Measurements from ENCODE around the gene GTPBP1. TPM values are rescaled to one million over a fixed set of nuclear protein-coding genes. Genes with fewer than 3 reads are reported as not detected.

The GTPBP1 gene
- total RNA-seq, 1 donor from 2014 or later: 60.1 TPM

DNA sequence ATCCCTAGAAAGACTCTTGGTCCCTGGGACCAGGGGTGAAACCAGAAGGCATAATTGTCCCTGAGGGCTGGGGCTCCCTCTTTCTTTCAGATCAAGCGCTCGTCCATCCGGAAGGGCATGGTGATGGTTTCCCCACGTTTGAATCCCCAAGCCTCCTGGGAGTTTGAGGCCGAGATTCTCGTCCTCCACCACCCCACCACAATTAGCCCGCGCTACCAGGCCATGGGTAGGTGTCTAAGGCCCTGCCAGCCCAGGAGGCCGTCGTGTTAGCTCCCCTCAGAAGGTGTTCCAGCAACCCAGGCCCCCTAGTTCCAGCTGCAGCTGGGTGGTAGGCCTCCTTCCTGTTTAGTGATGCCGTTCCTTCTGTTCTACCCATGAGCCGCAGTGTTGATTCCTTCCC, 21.4 kb downstream of the GTPBP1 start:
- H3K27me3 Mint-ChIP-seq: no peaks in the 10 kb centered on the region
- no peak overlapping the region for H3K4me3 Mint-ChIP-seq
- TF ChIP-seq, protein P1, sequence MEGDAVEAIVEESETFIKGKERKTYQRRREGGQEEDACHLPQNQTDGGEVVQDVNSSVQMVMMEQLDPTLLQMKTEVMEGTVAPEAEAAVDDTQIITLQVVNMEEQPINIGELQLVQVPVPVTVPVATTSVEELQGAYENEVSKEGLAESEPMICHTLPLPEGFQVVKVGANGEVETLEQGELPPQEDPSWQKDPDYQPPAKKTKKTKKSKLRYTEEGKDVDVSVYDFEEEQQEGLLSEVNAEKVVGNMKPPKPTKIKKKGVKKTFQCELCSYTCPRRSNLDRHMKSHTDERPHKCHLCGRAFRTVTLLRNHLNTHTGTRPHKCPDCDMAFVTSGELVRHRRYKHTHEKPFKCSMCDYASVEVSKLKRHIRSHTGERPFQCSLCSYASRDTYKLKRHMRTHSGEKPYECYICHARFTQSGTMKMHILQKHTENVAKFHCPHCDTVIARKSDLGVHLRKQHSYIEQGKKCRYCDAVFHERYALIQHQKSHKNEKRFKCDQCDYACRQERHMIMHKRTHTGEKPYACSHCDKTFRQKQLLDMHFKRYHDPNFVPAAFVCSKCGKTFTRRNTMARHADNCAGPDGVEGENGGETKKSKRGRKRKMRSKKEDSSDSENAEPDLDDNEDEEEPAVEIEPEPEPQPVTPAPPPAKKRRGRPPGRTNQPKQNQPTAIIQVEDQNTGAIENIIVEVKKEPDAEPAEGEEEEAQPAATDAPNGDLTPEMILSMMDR (conservative IDR thresholded peaks at IDR 0.05): no peak
- peaks cover 18% of the 10 kb centered on the region for H3K36me3 Mint-ChIP-seq
- no peak overlapping the region for H3K27ac Mint-ChIP-seq
- H3K4me1 Mint-ChIP-seq (ENCODE audit: unreplicated experiment): no peaks in the 10 kb centered on the region
- DNase-seq (ENCODE audit: extremely low spot score, unreplicated experiment): no peak
- no peaks in the 10 kb centered on the region for H3K9me3 Mint-ChIP-seq

DNA sequence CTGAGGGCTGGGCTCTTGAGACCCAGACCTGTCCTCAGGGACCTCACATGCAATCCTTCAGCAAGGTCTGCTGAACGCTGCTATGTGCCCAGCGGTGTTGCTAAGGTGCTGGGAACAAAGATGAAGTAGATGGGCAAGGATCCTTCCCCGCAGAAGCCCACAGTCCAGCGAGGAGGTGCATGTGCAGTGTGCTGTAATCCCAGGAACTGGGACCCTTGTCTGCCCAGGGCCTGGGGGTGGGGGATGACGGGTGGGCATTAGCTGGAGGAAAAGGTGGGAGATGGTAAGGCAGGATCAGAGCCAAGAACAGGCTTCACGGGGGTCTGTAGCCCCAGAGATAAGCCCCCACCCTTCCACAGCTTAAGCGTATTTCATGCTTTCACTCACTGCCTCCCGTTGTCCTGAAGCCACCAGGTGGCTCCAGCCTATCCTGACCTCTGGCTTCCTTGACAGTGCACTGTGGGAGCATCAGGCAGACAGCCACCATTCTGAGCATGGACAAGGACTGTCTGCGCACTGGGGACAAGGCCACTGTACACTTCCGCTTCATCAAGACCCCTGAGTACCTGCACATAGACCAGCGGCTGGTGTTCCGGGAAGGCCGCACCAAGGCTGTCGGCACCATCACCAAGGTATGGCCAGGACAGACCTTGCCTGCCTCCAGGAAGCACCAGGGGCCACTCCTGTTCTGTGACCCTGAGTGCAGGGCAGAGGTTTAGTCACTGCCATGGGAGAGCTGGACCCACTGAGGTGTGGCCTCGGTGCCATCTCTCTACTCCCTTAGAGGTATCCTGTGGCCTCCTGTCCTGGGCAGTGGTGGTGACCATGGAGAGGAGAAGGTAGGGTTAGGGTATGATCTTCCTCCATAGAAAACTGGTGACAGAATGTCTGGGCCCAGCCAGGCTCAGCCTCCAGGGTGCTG, 22.0 kb downstream of the GTPBP1 start:
- peaks cover 16% of the 10 kb centered on the region for H3K36me3 Mint-ChIP-seq
- no peak overlapping the region for H3K4me3 Mint-ChIP-seq
- no peak overlapping the region for H3K27ac Mint-ChIP-seq

DNA sequence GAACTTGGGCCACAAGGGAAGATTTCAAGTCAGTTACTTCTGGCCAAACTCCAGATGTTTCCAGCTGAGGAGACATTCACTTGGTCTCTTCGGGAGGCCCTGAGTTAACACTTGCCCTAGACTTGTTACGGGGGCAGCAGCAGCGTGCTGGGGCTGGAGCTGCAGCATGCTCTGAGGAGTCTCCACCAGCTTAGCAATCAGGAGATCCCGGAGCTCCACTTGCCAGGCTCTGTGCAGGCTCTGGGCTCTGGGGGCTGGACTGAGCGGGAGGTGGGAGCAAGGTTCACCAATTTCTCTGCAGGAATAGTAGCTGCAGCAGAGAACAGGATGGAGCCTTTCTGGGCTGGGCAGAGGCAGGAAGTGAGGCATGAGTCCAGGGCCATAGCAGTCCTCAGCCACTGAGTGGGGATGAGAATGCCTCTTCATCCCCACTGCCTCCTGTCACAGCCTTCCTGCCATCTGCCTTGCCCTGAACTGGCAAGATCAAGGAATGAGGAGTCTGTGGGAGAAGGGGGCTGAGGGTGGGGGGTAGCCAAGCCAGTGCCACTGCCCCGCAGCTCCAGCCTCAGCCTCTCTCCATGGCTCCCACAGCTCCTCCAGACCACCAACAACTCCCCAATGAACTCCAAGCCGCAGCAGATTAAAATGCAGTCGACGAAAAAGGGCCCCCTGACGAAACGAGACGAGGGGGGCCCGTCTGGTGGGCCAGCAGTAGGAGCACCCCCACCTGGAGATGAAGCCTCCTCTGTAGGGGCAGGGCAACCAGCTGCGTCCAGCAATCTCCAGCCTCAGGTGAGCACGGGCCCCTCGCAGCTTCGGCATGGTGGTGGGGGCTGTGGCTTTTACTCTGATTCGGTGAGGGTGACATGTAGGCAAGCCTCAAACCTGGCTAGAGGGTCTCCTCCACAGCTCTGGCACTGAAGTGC, 23.4 kb downstream of the GTPBP1 start:
- Mint-ChIP-seq H3K27ac (no peak overlapping the region), H3K27me3 (no peaks in the 10 kb centered on the region), H3K36me3 (peaks cover 14% of the 10 kb centered on the region), H3K9me3 (no peaks in the 10 kb centered on the region), H3K4me3 (no peak overlapping the region), H3K4me1 (ENCODE audit: unreplicated experiment) (peaks cover 3% of the 10 kb centered on the region)
- no peak for DNase-seq (ENCODE audit: extremely low spot score, unreplicated experiment)
- TF ChIP-seq, protein P1 (conservative IDR thresholded peaks at IDR 0.05): no peak

More for the DNA sequence above, 22.0 kb downstream of the GTPBP1 start:
- no peaks in the 10 kb centered on the region for H3K27me3 Mint-ChIP-seq
- TF ChIP-seq, protein P1 (conservative IDR thresholded peaks at IDR 0.05): no peak
- no peak for DNase-seq (ENCODE audit: extremely low spot score, unreplicated experiment)
- no peaks in the 10 kb centered on the region for H3K4me1 Mint-ChIP-seq (ENCODE audit: unreplicated experiment)
- H3K9me3 Mint-ChIP-seq: no peaks in the 10 kb centered on the region

DNA sequence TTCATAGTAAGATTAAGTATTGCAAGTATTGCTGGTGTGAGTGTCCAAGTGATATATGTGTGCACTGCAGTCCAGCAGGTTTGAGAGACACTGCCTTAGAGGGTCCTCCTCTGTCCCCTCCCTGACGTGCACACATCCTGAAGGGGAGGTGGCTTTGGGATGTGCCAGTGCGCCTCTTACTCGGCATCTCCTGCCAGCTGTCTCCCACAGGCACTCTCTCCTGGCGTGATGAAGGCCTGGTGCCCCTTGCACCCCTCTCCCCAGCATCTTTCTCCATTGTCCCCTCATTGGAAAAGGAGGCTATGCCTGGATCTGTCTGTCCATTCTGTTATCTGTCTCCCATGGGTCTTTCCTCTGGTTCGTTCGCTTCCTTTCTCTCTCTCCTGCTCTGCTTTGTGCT, 24.2 kb downstream of the GTPBP1 start:
- H3K4me3 Mint-ChIP-seq: no peak overlapping the region
- no peaks in the 10 kb centered on the region for H3K27me3 Mint-ChIP-seq
- peaks cover 11% of the 10 kb centered on the region for H3K36me3 Mint-ChIP-seq
- H3K27ac Mint-ChIP-seq: no peak overlapping the region
- H3K4me1 Mint-ChIP-seq (ENCODE audit: unreplicated experiment): peaks cover 3% of the 10 kb centered on the region
- no peaks in the 10 kb centered on the region for H3K9me3 Mint-ChIP-seq
- TF ChIP-seq, protein P1 (conservative IDR thresholded peaks at IDR 0.05): no peak
- DNase-seq (ENCODE audit: extremely low spot score, unreplicated experiment): no peak

DNA sequence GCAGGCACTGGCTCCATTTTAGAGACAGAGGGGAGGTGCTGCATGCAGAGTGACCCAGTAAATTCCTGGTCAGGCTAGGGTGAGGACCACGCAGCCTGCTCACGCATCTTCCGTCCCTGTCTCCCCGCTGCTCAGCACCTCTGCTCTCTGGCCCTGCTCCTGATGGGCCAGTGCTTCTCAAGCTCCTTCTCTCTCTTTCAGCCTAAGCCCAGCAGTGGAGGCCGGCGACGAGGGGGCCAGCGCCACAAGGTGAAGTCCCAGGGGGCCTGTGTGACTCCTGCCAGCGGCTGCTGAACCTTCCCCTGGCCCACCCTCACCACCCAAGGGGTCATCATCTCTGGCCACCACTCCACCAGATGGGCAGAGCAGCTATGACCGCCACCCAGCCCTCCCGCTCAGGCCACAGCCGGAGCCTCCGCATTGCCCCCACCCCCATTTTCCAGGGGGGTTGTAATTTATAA, 24.7 kb downstream of the GTPBP1 start:
- DNase-seq (ENCODE audit: extremely low spot score, unreplicated experiment): no peak
- Mint-ChIP-seq H3K27ac (no peak overlapping the region), H3K4me3 (no peak overlapping the region), H3K36me3 (peaks cover 6% of the 10 kb centered on the region), H3K4me1 (ENCODE audit: unreplicated experiment) (peaks cover 3% of the 10 kb centered on the region), H3K27me3 (no peaks in the 10 kb centered on the region), H3K9me3 (no peaks in the 10 kb centered on the region)
- TF ChIP-seq, protein P1 (conservative IDR thresholded peaks at IDR 0.05): no peak
